ENCODE results near the gene IRX4.

IRX4 gene

GRCh38 chr5:1882337-1883119 is at the start of gene IRX4:
Gene IRX4, minus strand, starts transcription at chr5:1882925. Its CDS starts 278 bp downstream, at chr5:1882647.
- DNase-seq: no peak

DNA sequence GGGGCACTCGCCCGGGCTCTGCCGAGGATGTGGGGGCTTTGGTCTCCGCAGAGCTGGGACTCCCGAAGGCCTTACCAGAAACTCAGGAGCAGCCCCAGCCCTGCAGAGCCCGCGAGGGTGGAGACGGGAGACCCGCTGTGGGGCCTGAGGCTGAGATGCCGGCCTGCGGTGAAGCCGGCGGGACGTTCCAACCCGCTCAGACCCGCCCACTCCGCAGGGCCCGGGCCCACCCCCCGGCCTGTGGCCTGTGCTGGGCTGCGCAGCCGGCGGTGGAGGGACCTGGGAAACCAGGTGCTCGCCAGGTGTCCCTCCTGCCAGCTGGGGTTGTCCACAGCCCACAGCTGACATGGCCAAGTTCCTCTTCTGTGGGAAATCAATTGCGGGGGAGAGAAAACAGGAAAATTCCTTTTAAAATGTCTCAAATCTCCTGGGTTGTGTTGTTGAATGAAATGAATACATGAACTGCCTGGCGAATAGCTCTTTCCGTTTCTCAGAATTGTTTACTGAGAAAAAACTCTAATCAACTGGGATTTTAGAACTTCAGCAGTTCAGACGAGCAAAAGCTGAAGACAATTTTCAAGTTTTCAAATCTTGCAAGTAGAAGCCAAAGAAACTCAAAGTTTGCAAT is 49.0 kb upstream of the IRX4 start:
- DNase-seq: no peak

DNA sequence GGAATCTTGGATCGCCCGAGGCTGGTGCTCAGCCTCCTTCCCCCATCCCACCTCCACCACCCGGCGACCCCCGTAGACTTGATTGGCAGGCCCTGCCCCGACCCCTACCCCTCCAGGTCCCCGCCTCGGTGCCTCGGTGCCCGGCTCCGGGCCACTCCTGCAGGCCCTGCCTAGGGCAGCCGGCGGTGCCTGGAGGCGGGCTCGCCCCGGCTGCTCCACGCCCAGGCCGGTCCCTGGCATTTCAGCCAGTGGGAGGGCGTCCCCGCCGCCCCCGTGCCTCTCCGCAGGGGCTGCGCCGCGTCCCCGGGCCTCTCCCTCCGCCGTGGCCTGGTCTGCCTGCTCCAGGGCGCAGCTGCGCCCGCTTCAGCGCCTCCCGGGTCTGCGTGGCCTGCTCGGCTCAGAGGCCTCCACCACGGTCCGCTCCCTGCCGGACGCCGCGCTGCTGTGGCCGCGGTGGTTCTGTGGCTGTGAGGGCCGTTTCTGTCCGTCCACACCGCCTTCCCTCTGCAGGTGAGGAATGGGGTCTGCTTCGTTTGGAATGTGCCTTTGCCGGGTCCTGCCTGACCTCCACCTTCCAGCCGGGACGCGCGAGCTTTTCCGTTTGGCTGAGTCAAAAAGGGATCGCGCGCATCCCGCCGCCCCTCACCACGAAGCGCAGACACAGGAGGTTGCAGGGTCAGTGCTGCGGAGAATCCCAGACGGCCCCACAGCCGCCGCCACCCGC is 48.3 kb upstream of the IRX4 start:
- no peak for DNase-seq

- no peak for DNase-seq
Measured at GRCh38 chr5:1930501-1930879, 47.8 kb upstream of the IRX4 start.

GRCh38 chr5:1929108-1929991 is 46.6 kb upstream of the IRX4 start:
- no peak for DNase-seq

DNA sequence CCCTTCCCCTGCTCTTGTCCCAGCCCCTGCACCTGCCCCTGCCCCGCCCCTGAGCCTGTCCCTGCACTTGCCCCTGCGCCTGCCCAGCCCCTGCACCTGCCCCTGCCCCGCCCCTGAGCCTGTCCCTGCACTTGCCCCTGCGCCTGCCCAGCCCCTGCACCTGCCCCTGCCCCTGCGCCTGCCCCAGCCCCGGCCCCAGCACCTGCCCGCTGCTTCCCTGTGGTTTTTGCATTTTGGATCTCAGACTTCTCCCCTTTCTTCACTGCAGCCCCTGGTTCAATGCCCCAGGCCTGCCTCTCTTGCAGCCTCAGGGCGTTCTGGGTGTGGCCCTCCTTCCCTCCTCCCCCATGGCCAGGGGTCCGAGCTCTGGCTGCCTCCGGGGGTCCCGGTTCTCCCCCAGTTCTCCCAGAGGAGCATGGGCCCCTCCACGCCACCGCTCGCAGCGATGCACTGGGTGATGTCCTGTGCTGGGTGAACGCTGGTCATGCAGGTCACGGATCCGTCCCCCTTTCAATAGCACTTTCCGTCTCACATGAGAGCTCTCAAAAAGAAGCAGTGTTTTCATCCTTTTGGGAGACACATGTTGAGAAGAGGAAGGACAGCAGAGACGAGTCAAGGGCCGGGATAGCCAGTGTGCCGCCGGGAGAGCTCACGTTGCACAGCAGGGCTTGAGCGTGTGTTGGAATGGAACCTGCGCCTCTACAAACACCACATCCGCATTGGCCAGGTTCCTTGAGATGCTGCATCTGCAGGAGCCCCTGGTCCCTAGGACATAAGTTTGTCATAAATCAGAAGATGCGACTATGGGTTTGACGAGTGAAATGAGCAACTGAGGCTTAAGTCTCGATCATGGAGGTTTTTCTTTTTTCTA is 44.0 kb upstream of the IRX4 start:
- no peak for DNase-seq

DNA sequence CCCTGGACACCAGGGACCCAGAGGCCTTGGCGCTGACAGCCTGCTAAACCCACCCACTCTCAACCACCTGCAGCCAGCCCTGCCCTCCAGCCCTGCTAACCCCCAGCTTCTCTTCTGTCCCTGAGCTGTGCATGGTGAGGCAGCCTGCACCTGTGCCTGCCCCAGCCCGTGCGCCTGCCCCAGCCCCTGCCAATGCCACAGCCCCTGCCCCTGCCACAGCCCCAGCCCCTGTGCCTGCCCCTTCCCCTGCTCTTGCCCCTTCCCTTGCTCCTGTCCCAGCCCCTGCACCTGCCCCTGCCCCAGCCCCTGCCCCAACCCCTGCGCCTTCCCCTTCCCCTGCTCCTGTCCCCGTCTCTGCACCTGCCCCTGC is 43.3 kb upstream of the IRX4 start:
- DNase-seq: no peak

- no peak for DNase-seq
Measured at GRCh38 chr5:1925111-1926070, 42.7 kb upstream of the IRX4 start.

- DNase-seq: no peak
Measured at GRCh38 chr5:1923766-1924165, 41.0 kb upstream of the IRX4 start.

- DNase-seq: no peak
Measured at GRCh38 chr5:1923341-1923740, 40.6 kb upstream of the IRX4 start.

GRCh38 chr5:1921711-1922110 is 39.0 kb upstream of the IRX4 start:
- no peak for DNase-seq

DNA sequence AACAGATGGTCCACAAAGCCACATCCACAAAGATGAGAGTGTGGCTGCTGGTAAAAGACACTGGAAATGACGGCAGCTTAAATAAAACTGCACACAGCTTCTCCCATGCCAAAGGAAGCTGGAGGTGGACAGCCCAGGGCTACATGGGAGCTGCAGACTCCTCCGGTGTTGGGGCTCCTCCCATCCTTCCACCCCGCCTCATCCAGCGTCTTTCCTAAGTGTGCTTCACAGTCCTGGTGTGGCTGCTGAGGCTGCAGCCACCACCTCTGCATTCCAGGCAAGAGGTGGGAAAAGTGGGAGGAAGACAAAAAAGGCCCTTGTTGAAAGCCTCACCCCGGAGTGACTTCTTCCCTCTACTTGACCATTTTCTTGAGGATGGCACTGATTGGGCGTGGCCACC is 37.0 kb upstream of the IRX4 start:
- DNase-seq: no peak

GRCh38 chr5:1919209-1919566 is 36.5 kb upstream of the IRX4 start:
- DNase-seq: no peak

GRCh38 chr5:1918488-1919208 is 35.9 kb upstream of the IRX4 start:
- DNase-seq: no peak

GRCh38 chr5:1917830-1918487 is 35.2 kb upstream of the IRX4 start:
- no peak for DNase-seq

DNA sequence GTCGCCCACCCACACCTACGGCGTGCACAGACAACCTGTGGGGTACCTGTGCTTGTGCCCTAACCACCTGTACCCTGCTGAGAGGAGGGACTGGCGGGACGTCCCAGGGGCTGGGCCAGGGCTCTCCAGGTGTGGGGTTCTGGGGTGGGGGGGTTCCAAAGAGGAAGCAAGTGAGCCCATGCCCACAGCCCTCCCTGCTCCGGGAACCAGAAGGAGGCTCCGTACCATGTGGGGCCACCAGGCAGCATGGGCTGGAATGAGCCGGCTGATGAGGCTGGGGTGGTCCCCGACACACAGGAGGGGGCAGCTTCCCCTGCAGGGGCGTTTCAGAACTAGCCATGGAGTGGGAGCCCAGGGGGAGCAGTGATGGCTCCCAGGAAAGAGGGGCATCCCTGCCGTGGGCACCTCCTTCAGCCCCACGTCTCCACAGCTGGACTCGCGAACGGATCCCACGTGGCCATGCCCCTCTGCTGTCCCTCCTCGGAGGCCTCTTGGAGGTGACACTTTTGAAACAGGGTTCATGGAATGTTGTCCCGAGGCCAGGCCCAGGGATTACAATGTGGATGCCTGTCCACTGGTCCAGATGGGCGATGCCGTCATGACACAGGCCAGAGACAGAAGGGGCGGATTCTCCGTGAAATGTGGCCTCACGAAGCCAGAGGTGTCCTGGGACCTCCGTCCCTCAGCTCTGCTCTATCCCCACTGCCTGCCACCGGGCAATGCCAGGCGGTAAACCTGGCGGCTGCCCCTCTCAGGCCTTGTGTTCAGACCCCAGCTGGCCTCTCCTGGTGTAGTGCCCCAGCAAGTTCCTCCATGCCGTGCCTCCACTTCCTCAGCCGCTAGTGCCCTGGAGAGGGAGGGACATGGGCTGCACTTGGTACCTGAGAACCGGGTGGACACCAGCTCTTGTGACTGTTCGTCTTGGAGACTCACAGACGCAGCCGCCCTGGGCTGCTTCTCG is 33.6 kb upstream of the IRX4 start:
- no peak for DNase-seq

DNA sequence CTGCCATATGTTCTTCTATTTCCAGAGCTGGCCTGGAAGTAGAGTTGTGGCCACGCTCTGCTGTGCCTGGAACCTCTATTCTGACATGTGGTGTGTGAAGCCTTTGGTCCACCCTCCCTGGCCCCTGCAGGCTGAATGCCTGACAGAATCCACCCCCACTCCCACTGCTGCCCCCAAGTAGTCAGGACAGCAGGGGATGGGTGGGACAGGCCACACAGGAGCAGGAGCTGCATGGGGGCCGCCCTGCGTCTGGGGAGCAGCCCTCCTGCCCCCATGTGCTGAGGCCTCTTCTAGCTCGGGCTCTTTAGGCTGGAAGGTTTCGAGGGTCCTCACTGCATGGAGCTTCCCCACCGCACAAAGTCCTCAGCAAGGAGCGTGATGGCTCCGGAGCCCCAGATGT is 32.6 kb upstream of the IRX4 start:
- no peak for DNase-seq

GRCh38 chr5:1914471-1914870 is 31.7 kb upstream of the IRX4 start:
- DNase-seq: no peak
